ENCODE data around the gene VAV2. TPM values are rescaled to one million over a fixed set of nuclear protein-coding genes. Genes with fewer than 3 reads are reported as not detected.

The VAV2 gene
- total RNA-seq, 1 donor from 2014 or later: 20.5 TPM

DNA sequence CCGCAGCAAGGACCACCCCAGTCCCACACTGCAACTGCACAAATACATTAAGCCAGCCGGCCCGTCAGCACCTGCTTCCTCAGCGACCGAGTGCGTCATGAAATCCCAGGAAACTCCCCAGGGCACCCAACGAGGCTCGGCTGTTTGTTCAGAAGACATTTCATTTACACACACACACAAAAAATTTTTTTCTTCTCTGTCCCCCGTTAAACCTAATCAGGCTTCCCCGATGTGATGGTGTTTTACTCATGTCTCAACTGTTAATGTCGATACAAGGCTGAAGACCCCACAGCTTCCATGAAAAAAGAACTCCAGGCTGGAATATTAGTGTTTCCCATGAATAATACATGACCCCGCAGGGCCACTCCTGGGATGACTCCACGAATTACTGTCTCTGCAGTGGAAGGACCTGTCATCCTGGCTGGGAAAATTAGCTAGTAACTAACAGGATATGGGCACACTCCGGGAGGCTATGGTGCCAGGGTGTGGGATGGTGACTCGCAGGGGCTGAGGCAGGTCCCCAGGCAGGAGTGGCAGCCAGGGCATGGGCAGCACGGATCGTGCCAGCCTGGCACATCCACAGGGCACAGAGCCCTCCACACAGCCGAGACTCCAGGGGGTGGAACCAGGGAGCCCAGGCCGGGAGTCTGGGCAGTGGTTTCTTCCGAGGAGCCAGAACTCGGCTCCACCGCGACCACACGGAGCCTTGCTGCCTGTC is 102.4 kb downstream of the VAV2 start:
- DNase-seq (ENCODE audit: low spot score): no peak
- ATAC-seq: peak; percentile 47
- intact Hi-C loops (cut with DNase I): no loop called here

DNA sequence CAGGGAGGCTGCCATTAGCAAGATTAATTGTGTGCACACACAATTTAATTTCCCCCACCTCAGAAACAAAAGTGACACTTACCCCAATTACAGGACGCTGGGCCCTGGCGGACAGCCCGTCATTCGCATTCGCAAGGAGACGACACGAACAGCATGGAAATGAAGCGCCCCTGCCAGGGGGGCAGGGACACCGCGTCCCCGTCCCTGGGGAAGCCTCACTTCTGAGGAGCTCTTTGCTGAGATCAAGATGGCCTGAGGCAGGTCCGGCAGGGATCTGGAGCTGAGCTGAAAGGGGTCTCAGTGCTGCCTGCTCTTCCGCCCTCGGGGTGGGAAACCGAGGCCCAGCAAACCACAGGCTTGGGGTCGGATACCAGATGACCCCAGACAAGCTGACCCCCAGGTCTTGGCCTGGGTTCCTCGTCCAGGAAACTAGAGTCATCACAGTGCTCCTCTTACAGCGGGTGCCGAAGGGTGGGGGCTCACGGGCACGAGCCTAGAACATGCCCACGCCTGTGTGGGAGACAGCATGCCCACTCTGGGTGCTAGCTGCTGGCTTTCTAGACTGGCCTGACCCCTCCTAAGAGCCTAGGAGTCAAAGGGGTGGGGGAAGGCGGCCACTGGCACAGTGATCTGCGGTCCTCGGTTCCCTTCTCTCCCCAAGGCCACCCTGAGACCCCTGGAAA is 103.2 kb downstream of the VAV2 start:
- ATAC-seq: no peak
- intact Hi-C loops (cut with DNase I): no loop called here
- no peak for DNase-seq (ENCODE audit: low spot score)

DNA sequence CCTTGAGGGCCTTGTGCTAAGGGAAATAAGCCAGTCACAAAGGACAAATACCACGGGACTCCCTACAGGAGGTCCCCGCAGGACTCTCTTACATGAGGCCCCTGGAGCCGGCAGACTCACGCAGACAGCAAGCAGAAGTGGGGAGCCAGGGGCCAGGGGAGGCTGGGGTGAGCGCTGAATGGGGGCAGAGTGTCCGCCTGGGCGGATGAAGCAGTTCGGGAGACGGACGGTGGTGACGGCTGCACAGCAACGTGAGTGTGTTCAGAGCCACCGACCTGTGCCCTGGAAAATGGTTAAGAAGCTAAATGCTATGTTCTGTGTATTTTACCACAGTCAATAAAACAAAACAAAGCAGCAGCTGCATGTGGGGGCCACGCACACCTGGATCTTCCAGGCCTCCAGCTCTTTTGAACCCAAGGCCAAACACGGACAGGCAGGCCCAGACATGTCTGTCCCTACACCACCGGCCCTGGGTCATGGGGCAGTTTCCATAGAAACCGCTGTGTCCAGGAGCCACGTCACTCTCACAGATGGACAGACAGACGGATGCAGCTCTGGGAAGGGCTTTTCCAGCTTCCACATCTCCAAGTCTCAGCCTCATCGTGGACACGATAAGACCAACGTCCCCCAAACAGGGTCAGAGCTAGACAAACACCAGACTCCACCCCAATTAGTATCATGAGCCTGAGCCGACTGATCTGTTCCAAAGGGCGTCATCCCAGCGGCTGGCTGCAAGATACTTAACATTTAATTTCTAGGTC is 103.9 kb downstream of the VAV2 start:
- DNase-seq (ENCODE audit: low spot score): no peak
- no peak for ATAC-seq
- intact Hi-C loops (cut with DNase I): no loop called here

DNA sequence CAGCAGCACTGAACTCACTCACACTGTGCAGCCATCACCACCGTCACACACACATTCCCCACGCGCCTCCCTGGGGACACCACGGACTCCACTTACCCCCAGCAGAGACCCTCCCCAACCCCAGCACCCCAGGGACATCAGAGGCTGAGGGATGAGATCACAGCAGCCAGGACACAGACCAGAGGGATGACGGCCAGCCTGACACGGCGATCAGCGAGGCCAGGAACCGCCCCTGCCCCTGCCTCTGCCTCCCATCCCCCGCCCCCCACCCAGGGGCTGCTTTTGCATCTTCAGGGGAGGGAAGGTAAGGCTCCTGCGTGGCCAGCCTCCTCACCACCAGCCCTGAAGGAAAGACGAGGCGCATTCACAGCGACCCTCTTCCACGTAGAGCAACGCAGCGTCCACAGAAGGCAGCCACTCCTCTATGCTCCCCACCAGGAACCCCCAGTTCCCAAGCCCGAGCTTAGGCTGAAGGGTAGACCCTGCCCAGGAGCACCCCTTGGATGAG is 104.5 kb downstream of the VAV2 start:
- intact Hi-C loops (cut with DNase I): no loop called here
- DNase-seq (ENCODE audit: low spot score) (no peak), ATAC-seq (peak; percentile 6)

DNA sequence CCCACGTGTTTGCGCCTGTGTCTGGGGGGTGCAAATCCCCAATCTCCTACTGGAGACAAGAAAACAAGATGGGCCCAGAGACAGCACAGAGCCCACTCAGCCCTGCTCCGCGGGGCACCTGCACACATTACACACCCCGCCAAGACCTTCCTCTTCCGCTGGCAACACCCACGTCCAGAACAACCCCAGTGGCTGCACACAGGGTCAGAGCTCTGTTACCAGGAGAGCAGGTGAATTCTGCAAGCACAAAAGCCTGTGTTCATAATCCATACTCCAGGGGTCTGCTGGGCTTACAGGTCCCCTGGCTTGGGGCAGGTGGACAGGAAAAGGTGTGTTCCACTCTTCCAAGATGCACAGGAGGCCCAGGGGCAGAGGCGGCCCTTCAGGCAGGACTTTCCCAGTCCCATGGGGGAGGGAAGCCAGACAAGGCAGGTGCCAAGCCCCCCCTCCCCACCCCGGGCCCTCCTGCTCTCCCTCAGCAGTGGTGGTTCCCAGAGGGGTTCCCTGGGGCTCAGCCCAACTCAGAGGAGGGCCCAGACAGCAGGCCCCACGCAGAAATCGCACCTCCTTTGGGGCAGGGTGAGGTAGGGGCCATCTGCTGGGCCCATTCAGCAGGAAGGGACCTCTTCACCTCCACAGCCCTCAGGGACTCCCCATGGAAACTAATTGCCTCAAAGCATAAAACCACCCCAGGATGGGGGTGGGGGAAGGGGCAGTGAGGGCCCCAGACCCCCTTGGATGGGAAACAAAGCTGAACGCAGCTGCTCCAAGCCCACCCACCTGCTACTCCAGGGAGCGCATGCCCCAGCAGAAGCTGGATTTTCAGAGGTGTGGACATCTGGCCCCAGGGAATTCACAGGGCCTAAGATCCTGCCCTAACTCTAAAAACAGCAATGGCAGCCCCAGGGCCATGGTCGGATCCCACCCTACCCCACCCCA is 105.3 kb downstream of the VAV2 start:
- intact Hi-C loops (cut with DNase I): no loop called here
- no peak for ATAC-seq

DNA sequence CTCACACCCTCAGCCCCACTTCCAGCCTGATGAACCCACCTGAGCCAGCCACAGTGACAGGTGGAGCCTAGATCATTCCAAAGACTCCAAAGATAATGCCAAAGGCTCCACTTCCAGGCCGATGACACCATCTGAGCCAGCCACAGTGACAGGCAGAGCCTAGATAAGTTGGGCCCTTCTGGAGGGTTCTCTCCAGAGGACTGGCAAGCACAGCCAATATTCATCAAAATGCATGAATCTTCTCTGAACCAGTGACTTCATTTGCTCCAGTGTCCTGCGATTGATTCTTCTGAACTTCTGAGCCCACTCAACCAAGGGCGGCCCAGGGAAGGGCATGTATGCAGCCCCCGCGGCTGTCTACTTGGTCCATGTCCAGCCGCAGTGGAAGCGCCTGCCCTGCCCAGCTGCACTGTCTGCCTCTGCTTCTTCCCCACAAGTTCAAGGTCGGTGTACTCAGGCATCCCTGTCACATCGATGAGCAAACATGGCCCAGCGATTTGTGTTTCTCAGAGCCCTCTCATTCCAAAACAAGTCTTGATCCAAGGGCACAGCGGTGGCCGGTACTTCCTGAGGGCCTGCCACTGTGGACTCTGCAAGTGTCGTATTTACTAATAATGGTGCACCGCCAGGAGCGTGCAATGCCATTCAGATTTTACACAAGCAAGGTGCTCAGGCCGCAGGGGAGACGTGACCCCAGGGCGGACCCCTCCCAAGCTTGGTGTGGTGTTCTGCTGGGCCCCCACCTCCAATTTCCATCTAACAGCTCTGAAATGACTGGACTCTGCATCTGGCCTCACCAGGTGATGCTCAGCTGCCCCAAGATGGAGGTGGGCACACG is 107.0 kb downstream of the VAV2 start:
- ATAC-seq (no peak), DNase-seq (ENCODE audit: low spot score) (no peak)
- intact Hi-C loops (cut with DNase I): no loop called here

More for the DNA sequence above, 105.3 kb downstream of the VAV2 start:
- DNase-seq (ENCODE audit: low spot score): no peak

DNA sequence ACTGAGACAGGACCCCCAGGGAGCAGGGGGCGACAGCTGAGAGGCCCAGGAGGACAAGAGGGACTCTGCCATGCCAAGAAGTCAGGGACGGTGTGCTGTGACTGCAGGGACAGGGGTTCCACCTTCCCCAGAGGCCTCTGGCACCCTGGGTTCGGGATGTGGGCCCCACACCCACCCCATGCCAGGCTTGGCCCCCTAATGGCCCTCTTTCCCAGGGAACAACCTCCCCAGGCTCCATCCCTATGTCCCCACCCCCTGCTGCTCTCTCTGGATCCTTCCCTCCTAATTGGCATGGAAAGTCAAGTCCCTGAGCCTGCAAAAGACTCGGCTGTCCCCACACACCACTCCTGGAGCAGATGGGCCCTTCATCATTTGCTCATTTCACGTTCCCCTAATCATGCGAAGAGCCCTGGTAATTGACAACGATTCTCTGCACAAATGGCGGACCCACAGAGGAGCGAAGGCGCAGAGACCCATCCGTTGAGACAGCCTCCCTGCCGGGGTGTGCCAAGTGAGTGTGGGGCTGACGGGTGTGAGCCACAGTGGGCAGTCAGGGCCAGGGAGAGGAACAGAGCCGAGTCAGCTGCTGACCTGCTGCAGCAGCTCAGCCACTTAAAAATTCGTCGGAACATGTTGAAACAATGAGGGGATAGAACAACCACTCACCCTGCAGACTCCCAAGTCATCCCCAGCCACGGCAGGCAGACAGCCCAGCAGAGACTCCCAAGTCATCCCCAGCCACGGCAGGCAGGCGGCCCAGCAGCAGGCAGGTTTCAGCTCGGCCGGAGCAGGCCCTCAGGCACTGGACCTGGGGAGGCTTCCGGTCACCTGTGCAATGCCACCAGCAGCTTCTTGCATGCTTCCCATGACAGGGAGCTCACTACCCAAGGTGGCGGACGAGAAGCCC is 109.0 kb downstream of the VAV2 start:
- intact Hi-C loops (cut with DNase I): no loop called here
- DNase-seq (ENCODE audit: low spot score): no peak
- peak; percentile 14 for ATAC-seq

DNA sequence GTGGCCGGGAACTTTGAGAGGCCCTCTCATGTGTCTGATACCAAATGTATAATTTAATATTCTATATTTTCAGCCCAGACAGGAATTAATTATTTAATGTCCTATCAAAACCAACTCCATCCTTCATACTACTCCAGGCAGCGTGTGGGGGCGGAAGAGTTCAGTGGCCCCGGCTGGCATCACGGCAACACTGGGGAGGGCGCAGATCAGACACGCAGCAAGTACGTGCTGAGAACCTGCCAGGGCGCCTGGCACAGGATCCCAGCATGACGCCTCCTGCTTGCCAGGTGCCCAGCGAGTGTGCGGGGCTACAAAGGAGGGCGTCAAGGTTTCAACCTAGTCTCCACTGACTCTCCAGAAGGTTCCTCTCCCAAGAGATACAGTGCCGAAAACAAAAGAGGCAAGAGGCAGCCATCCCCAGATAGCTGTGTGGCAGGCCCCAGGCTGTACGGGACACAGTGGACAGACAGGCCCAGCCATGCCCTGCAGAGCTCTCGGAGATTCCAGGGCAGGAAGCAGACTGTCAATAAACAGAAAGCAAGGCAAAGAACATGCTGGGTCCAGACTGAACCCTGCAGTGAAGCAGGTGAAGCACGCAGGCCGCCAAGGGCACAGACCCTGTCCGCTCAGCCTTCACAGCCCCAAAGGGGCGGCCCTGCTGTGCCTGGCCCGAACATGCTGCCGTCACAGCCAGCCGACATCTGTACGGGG is 110.3 kb downstream of the VAV2 start:
- no peak for DNase-seq (ENCODE audit: low spot score)
- intact Hi-C loops (cut with DNase I): no loop called here
- ATAC-seq: peak; percentile 18

DNA sequence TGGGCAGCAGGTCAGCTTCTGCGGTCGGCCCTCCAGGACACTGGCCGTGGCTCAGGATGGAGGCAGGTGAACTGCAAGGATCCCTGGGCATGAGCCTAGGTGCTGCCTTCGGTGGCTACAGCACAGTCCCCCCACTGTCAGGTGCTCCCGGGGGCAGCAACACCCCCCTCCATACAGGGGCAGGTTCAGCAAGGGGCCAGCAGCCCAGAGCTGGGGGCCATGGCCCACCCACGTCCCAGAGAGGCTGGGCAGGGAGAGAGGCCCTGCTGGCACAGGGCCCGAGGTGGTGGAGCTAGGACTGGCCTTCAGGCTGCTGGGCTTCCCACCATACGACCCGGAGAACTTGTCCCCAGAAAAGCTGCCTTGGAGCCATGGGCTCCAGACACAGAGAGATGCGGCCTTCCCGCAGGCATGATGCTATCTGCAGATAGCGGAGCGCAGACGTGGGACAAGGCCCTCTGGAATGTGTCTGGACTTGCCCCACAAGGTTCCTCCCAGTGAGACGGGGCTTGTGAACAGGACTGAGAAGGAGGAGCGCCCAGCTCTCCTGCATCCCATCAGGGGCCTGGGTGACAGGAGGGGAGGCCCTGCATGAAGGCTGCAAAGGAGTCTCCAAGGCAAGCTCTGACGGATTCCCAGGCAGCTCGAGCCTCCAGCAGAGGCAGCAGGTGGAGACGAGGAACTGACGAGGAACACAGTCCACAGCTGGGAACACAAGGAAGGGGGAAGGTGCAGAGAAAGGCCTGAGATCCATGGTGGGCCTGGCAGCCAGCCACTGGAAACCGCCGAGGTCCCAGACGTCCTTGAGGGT is 111.1 kb downstream of the VAV2 start:
- peak; percentile 18 for ATAC-seq
- no peak for DNase-seq (ENCODE audit: low spot score)

DNA sequence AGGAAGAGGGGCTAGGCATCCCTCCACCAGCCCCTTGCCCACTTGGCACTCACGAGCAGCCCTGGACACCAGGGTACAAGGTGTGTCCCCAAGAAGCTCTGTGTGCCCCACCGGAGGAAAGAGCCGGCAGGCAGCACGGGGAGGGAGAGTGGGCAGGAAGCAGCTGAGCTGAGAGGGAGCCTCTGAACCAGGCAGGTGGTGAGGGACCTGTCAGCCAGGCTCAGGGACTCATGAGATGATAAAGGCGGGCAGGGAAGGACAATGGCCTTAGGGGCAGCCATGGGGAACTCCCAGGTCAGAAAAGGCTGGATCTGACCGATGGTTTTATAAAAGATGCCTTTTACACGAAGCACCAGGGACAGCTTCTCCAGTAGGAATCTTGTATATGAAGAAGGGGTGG is 112.0 kb downstream of the VAV2 start:
- ATAC-seq (no peak), DNase-seq (ENCODE audit: low spot score) (no peak)
- intact Hi-C loops (cut with DNase I): no loop called here

More for the DNA sequence above, 111.1 kb downstream of the VAV2 start:
- intact Hi-C loops (cut with DNase I): no loop called here

DNA sequence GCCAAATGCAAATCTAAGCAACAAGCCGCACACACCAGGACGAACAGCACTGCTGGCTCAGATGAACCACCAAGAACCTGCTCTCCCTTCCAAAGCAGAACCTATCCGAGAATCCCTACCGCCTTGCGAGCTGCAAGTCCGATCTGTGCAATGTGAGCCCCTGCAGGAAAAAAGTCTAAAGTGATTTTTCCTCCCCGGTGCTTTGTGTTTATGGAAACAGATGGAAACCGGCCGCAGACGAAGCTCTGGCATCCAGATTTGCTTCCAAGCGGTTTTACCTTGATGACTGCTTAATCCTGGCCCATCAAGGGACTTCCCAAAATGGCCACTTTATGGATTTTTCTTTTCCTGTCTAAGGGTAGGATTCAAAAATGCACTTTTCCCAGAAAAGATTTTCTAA is 112.5 kb downstream of the VAV2 start:
- ATAC-seq (no peak), DNase-seq (ENCODE audit: low spot score) (no peak)
- intact Hi-C loops (cut with DNase I): no loop called here

DNA sequence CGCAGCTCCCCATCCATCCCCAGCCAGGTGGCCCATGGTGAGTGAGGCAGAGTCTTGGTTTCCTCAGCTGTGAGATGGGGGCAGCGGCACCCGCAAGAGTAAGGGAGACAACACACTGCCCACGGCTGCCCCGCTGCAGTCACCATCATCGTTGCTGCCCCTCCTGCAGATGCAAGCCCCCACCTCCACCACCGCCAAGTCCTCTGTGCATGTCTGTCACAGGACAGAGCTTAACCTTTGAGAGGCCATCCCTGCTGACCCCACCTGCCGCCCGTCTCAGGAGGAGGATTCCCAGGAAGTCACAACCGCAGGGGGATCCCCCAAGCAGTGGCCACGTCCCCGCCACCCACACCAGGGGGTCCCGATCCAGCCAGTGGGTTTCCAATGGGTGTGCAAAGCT is 113.7 kb downstream of the VAV2 start:
- ATAC-seq: no peak
- intact Hi-C loops (cut with DNase I): no loop called here
- no peak for DNase-seq (ENCODE audit: low spot score)

DNA sequence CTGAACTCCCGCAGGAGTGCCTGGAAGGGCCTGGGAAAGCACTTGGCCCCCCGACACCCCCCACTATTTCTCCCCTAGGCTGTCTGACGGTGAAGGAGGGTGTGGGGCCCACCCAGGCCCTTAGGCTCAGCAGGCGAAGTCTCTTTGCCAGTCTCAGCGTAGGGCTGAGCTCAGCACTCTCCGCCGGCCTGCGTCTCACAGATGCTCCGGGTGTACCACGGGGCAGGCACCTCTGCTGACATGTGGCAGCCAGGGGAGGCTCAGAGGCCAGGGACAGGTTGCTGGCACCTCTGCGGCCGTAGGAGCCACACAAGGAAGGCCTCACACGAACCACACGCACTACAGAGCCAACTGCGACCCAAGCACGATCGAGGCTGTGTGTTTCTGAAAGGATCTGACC is 114.2 kb downstream of the VAV2 start:
- intact Hi-C loops (cut with DNase I): no loop called here
- no peak for DNase-seq (ENCODE audit: low spot score)
- ATAC-seq: no peak

DNA sequence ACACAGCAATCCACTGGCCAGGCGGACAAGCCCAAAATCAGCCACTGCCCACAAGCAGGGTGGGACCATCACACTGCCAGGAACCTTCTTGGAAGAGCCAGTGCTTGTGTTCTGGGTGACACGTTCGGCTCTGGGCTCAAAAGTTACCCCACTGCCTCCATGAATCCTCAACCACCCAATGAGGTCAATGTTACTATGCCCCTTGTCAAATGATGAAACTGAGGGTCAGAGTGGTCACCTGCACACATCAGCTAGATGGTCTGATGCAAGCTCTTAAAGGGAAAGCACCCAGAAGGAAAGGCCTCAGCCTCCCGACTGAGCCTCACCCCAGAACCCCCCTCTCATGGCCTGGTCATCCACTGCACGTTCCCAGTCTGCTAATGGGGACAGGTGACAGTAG is 114.8 kb downstream of the VAV2 start:
- DNase-seq (ENCODE audit: low spot score): no peak
- no peak for ATAC-seq
- intact Hi-C loops (cut with DNase I): no loop called here

DNA sequence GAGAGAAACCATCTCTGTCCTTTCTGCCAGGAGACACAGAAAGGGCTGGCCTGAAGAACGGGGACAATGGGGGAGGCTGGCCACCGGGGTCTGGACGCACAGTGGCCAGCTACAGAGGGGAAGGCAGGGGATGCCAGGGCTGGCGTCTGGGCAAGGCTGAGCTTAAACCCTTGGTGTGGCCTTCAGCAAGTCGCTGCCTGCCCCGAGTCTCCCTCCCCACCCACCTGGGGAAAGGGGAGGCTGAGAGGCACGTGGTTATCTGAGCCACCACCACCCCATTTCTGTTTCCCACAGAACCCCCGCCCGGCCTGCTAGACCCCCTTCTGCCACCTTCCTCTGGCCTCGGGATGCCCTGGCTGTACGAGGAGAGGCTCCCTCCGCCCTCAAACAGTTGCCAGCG is 115.3 kb downstream of the VAV2 start:
- intact Hi-C loops (cut with DNase I): no loop called here
- ATAC-seq (no peak), DNase-seq (ENCODE audit: low spot score) (no peak)

DNA sequence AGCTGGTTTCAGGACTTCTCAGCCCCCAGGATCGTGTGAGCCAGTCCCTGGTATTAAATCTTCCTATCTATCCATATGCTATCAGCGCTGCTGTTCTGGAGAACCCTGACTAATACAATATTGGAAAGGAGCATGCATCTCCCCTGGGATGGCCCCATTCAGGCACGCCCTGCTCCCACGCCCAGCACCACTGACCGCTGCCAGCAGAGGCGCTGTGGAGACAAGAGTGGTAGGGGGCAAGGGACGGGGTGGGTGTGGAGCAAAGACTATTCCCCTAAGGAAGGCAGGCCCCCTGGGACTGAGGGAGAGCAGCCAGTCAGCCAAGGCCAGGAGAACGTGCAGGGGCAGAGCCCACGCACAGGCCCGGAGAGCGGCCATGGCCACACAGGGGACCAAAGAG is 116.0 kb downstream of the VAV2 start:
- DNase-seq (ENCODE audit: low spot score) (no peak), ATAC-seq (no peak)
- intact Hi-C loops (cut with DNase I): no loop called here

All from sciatic nerve (tissue), 2 donors.